Endothelial cell of umbilical vein (primary cell): ENCODE data around the gene ARHGAP32. TPM values are rescaled to one million over a fixed set of nuclear protein-coding genes. Genes with fewer than 3 reads are reported as not detected.

ENCODE experiments used
- BruUV-seq: library from RNA; stranded (reverse); fragments of 400-500 nt; replicated peaks from 2 replicates; lab custom pipeline; 2021; lab: Mats Ljungman, UMichigan
- CTCF ChIA-PET: fragments of 300-600, 350-600 bp; sonication (Branson Sonifier 250); formaldehyde crosslinking; loops from one replicate; lab custom pipeline; 2021; ENCODE audit warnings: antibody characterized with exemption, inconsistent platforms; lab: Charles Lee
- POLR2A ChIA-PET: fragments of 300-600, 350-600 bp; sonication (Branson Sonifier 250); formaldehyde crosslinking; loops from one replicate; lab custom pipeline; 2021; ENCODE audit warnings: antibody characterized with exemption, inconsistent platforms; lab: Charles Lee
- DNase-seq: peaks from one replicate; pipeline ENCODE4 v3.0.0-alpha.2; 2011; ENCODE audit warnings: low read depth, low spot score
- FAIRE-seq: peaks from 2 replicates; lab custom pipeline; 2011; peaks lifted over from hg19 to GRCh38; lab: Jason Lieb, UNC
- H2AFZ ChIP-seq: 2 replicates; pipeline ENCODE4 v1.6.0; 2012; ENCODE audit warnings: low read depth, low read length, control low read depth, inconsistent platforms
- H3K27ac ChIP-seq: 2 replicates; pipeline ENCODE4 v1.5.1; 2011; ENCODE audit warnings: low read depth, mild to moderate bottlenecking, control low read depth, low read length, moderate library complexity; ENCODE audit not compliant: insufficient read depth
- H3K27me3 ChIP-seq, 2 experiments: 2 replicates each; pipeline versions ENCODE4 v1.6.0 to v1.6.1; 2011; ENCODE audit warnings: low read length in 2 of 2, mixed read lengths in 1 of 2; ENCODE audit not compliant: control insufficient read depth in 2 of 2, insufficient read depth in 2 of 2
- H3K36me3 ChIP-seq, 2 experiments: 2 replicates in 1 of 2; 3 replicates in 1 of 2; pipeline ENCODE4 v1.5.1; 2011; ENCODE audit warnings: low read length in 2 of 2, mild to moderate bottlenecking in 1 of 2, moderate library complexity in 1 of 2; ENCODE audit not compliant: control insufficient read depth in 2 of 2, insufficient read depth in 2 of 2; ENCODE audit errors: extremely low read depth in 1 of 2
- H3K4me1 ChIP-seq: 3 replicates; pipeline ENCODE4 v1.5.1; 2011; ENCODE audit warnings: mild to moderate bottlenecking, low read length; ENCODE audit not compliant: control insufficient read depth, insufficient read depth; ENCODE audit errors: extremely low read depth
- H3K4me2 ChIP-seq: 2 replicates; pipeline ENCODE4 v1.6.1; 2011; ENCODE audit warnings: low read length, control low read depth, mixed read lengths; ENCODE audit not compliant: insufficient read depth
- H3K4me3 ChIP-seq, 3 experiments: fragments of 200-600 bp in 1 of 3; sonication (generic), shearing (Covaris generic) in 1 of 3; replicated peaks in 1 of 3; 2 replicates each; pipeline ENCODE4 v1.5.1; 2011 to 2016; ENCODE audit warnings: control low read depth in 3 of 3, low read length in 3 of 3, mild to moderate bottlenecking in 2 of 3, inconsistent platforms in 1 of 3, low read depth in 1 of 3, moderate library complexity in 1 of 3; ENCODE audit not compliant: insufficient read depth in 1 of 3
- H3K79me2 ChIP-seq: 2 replicates; pipeline ENCODE4 v1.6.0; 2012; ENCODE audit warnings: low read length, inconsistent platforms; ENCODE audit not compliant: control insufficient read depth, insufficient read depth
- H3K9ac ChIP-seq: replicated peaks from 2 replicates; pipeline ENCODE3; 2011; ENCODE audit warnings: low read length, control low read depth; ENCODE audit not compliant: insufficient read depth; ENCODE audit errors: extremely low read depth
- H3K9me1 ChIP-seq: replicated peaks from 3 replicates; pipeline ENCODE4 v1.6.0; 2011; ENCODE audit warnings: mild to moderate bottlenecking, low read length; ENCODE audit not compliant: control insufficient read depth, insufficient read depth; ENCODE audit errors: extremely low read depth
- H3K9me3 ChIP-seq: replicated peaks from 2 replicates; pipeline ENCODE4 v1.5.1; 2012; ENCODE audit warnings: low read length, inconsistent platforms; ENCODE audit not compliant: control insufficient read depth, insufficient read depth
- H4K20me1 ChIP-seq: replicated peaks from 2 replicates; pipeline ENCODE3; 2011; ENCODE audit warnings: mild to moderate bottlenecking, low read length; ENCODE audit not compliant: control insufficient read depth, insufficient read depth; ENCODE audit errors: extremely low read depth
- EZH2 ChIP-seq: IDR thresholded peaks from 2 replicates; pipeline ENCODE4 v1.6.1; 2012; ENCODE audit warnings: borderline replicate concordance, low read depth, mild to moderate bottlenecking, moderate library complexity, low read length, inconsistent platforms; ENCODE audit not compliant: severe bottlenecking
- FOS ChIP-seq: IDR thresholded peaks from 2 replicates; pipeline ENCODE4 v1.6.1; 2011; ENCODE audit warnings: mild to moderate bottlenecking, low read length, moderate library complexity, borderline replicate concordance; ENCODE audit not compliant: insufficient read depth
- GATA2 ChIP-seq: IDR thresholded peaks from 2 replicates; pipeline ENCODE4 v1.7.0; 2011; ENCODE audit warnings: low read depth, mild to moderate bottlenecking, moderate library complexity, mixed read lengths, low read length; ENCODE audit not compliant: insufficient read length, insufficient read depth
- JUN ChIP-seq: IDR thresholded peaks from 2 replicates; pipeline ENCODE4 v1.6.1; 2011; ENCODE audit warnings: borderline replicate concordance, low read depth; ENCODE audit not compliant: insufficient read length, insufficient read depth
- MAX ChIP-seq: IDR thresholded peaks from 2 replicates; pipeline ENCODE4 v1.6.1; 2011; ENCODE audit not compliant: insufficient read depth, insufficient read length
- MYC ChIP-seq: IDR thresholded peaks from one replicate; pipeline ENCODE4 v1.6.1; 2011; ENCODE audit warnings: mild to moderate bottlenecking, low read depth, low read length
- POLR2A ChIP-seq: IDR thresholded peaks from 2 replicates; pipeline ENCODE4 v1.6.1; 2012; ENCODE audit warnings: low read depth, mild to moderate bottlenecking, control low read depth, low read length
- POLR2AphosphoS5 ChIP-seq: IDR thresholded peaks from 2 replicates; pipeline ENCODE4 v1.6.1; 2012; ENCODE audit warnings: low read depth, mild to moderate bottlenecking, control low read depth, low read length, moderate library complexity; ENCODE audit not compliant: insufficient read depth
- dilution Hi-C: fragments of 300-500 bp; cut with MboI; formaldehyde crosslinking; loops from one replicate; pipeline ENCODE4 v1.15.0; 2019; ENCODE audit warnings: low sequenced_read_pairs; ENCODE audit not compliant: extremely low pct_ligation_motif_present
- intact Hi-C: fragments of 100-400 bp; cut with micrococcal nuclease; formaldehyde crosslinking; loops from one replicate; pipeline ENCODE4 v1.10.0; 2022
- polyA plus RNA-seq, 4 experiments: library from polyadenylated mRNA; depleted of rRNA in 3 of 4; stranded (reverse) in 3 of 4; unstranded in 1 of 4; fragments of >200 nt; gene quantifications; 2 replicates each; pipeline versions ENCODE4 v1.2.1 to v1.2.3, GENCODE V29; 2011 to 2012; ENCODE audit warnings: missing spikeins in 1 of 4
- total RNA-seq: library from RNA; stranded (reverse); gene quantifications from 2 replicates; pipeline ENCODE4 v1.2.3, GENCODE V29; 2021
- TF ChIP-seq, protein P1 (sequence below), 2 donors: IDR thresholded peaks; 1 replicate in 1 of 2; 2 replicates in 1 of 2; pipeline ENCODE4 v1.5.1; 2011; ENCODE audit warnings: low read length in 2 of 2, mild to moderate bottlenecking in 2 of 2, moderate library complexity in 2 of 2, control low read depth in 1 of 2, inconsistent platforms in 1 of 2, low read depth in 1 of 2; ENCODE audit not compliant: insufficient read depth in 1 of 2; ENCODE audit errors: extremely low read depth in 1 of 2

The ARHGAP32 gene
- total and polyA plus RNA-seq, 2 donors (not counting 3 experiments of a cell fraction or from before 2014, with no cell fraction given), result 3.4 to 9.1 TPM

DNA sequence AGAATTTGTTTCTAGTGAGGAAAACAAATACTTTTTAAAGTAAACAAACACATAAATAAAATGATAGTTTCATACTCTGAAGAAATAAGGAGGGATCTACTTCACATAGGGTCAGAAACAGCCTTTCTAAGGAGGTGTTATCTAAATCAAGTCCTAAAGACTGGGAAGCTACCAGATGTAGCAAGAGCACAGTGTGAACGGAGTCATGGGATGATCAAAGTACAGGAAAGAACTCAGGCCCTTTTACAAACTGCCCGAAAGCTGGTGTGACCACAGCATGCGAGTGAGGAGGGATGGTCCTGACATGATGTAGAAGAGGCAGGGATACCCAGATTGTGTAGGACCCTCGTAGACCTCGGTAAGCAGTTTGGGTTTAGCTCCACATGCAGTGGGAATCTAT lies 102.8 kb downstream of the ARHGAP32 start:
- Histone ChIP-seq H3K9ac (no peak overlapping the region), H3K4me1 (no peaks in the 10 kb centered on the region), H3K4me2 (no peak overlapping the region), H3K9me1 (no peaks in the 10 kb centered on the region), H3K27me3 (no peaks in the 10 kb centered on the region), H3K79me2 (no peaks in the 10 kb centered on the region), H4K20me1 (no peaks in the 10 kb centered on the region), H3K9me3 (no peaks in the 10 kb centered on the region), H3K27ac (no peak overlapping the region), H3K36me3 (no peaks in the 10 kb centered on the region), H2AFZ (no peak overlapping the region), H3K4me3 (no peak overlapping the region)
- no peak for TF ChIP-seq MAX
- TF ChIP-seq POLR2A, result no peak
- no peak for TF ChIP-seq JUN
- no peak for TF ChIP-seq GATA2
- TF ChIP-seq, protein P1, sequence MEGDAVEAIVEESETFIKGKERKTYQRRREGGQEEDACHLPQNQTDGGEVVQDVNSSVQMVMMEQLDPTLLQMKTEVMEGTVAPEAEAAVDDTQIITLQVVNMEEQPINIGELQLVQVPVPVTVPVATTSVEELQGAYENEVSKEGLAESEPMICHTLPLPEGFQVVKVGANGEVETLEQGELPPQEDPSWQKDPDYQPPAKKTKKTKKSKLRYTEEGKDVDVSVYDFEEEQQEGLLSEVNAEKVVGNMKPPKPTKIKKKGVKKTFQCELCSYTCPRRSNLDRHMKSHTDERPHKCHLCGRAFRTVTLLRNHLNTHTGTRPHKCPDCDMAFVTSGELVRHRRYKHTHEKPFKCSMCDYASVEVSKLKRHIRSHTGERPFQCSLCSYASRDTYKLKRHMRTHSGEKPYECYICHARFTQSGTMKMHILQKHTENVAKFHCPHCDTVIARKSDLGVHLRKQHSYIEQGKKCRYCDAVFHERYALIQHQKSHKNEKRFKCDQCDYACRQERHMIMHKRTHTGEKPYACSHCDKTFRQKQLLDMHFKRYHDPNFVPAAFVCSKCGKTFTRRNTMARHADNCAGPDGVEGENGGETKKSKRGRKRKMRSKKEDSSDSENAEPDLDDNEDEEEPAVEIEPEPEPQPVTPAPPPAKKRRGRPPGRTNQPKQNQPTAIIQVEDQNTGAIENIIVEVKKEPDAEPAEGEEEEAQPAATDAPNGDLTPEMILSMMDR (IDR thresholded peaks at IDR 0.05; ENCODE audit: extremely low read depth in 1 of 2, insufficient read depth in 1 of 2, low read depth in 1 of 2, low read length in 2 of 2), result no peak
- TF ChIP-seq EZH2, result no peak
- no peak for TF ChIP-seq FOS
- no peak for TF ChIP-seq POLR2AphosphoS5
- no peak for TF ChIP-seq MYC
- FAIRE-seq, result no peak
- dilution Hi-C loops (no loop called here), intact Hi-C loops (no loop called here)
- ChIA-PET CTCF (interaction anchor here (1.2 kb wide), 1 partner anchor 242 kb away, joined by 5 read pairs; no protein-coding TSS in a partner anchor), POLR2A (no interaction called here)
- DNase-seq, result no peak
- BruUV-seq, result no TSS peak
